Colonic mucosa (tissue), 4 donors: ENCODE results near the gene ARHGDIA. TPM values are rescaled to one million over a fixed set of nuclear protein-coding genes. Genes with fewer than 3 reads are reported as not detected.
A peak's percentile ranks its signal among the peaks of the same experiment; 100 is the strongest.

Experiments used
- DNase-seq: peaks from one replicate; pipeline ENCODE4 v3.0.0-alpha.2; 2020
- H3K27ac ChIP-seq: fragments of 200-600 bp; one replicate; pipeline ENCODE4 v1.8.0; 2021
- H3K27me3 ChIP-seq: fragments of 200-600 bp; one replicate; pipeline ENCODE4 v1.8.0; 2021
- H3K36me3 ChIP-seq: fragments of 200-600 bp; one replicate; pipeline ENCODE4 v1.8.0; 2021
- H3K4me1 ChIP-seq: fragments of 200-600 bp; one replicate; pipeline ENCODE4 v1.8.0; 2021; ENCODE audit warnings: mild to moderate bottlenecking
- H3K4me3 ChIP-seq: fragments of 200-600 bp; one replicate; pipeline ENCODE4 v1.8.0; 2021
- H3K9ac ChIP-seq, 2 donors: one replicate each; pipeline ENCODE4 v1.7.0; 2013; ENCODE audit warnings: control low read depth in 2 of 2, low read depth in 2 of 2, low read length in 2 of 2
- H3K9me3 ChIP-seq: fragments of 200-600 bp; one replicate; pipeline ENCODE4 v1.8.0; 2021
- intact Hi-C: fragments of 100-400 bp; cut with DNase I; formaldehyde crosslinking; loops from one replicate; pipeline ENCODE4 v1.14.1; 2022
- total RNA-seq, 2 donors: library from RNA; stranded (reverse); fragmentation: NEBNext Ultra II Directional in 1 of 2; extraction: Animal tissue kit (Norgen Biotek cat#: 25700) in 1 of 2; gene quantifications; one replicate each; pipeline ENCODE4 v1.2.1, GENCODE V29; 2021
- TF ChIP-seq, protein P1 (sequence below): fragments of 200-600 bp; IDR thresholded peaks from one replicate; pipeline ENCODE4 v1.8.0; 2022; ENCODE audit warnings: antibody characterized with exemption, mild to moderate bottlenecking
- donor health status: healthy.
- donor health status: DM: no; HTN: no; CAD: no.
- donor health status: DM: no; HTN: no; CAD: no.

Gene ARHGDIA
- total RNA-seq, 2 donors from 2014 or later: 407 to 546 TPM

DNA sequence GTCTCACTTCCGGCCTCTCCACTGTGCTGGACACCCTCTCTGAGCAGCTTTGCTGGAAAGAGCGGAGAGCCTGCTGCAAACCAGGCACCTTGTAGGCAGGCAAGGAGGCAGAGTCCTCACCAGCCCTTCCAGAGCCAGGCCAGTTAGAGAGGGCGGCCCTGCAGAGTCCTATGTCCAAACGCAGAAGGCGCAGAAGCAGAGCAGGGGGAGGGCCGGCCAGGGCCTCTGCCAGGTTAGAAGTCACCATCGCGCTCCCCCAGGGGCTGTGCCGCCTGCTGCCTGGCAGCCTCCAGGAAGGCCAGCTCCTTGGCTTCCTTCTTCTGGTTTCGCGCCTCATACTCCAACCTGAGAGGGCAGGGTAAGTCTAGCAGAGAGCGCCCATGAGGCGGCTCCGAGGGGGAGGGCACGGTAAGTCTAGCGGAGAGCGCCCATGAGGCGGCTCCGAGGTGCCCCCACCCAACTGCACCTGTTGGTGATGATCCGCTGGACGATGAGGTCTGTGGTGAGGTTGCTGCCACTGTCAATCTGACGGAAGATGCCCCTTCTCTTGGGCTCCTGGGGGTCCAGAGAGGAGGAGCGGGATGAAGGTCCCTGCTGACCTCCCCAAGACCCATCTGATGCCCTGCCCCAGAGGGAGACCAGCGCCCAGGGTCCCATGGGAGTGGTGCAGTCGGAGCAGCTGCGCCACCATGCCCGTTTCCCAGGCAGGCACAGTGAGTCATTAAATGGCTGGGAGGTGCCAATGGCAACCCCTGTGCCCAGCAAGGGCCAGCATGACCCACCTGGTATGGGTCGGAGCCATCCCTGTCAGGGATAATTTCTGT lies 33.7 kb upstream of the ARHGDIA start:
- Histone ChIP-seq H3K9me3 (no peaks in the 10 kb centered on the region), H3K4me3 (no peak overlapping the region), H3K27me3 (peaks cover 4% of the 10 kb centered on the region), H3K9ac (no peak overlapping the region), H3K36me3 (no peaks in the 10 kb centered on the region), H3K27ac (no peak overlapping the region), H3K4me1 (no peaks in the 10 kb centered on the region)
- TF ChIP-seq, protein P1, sequence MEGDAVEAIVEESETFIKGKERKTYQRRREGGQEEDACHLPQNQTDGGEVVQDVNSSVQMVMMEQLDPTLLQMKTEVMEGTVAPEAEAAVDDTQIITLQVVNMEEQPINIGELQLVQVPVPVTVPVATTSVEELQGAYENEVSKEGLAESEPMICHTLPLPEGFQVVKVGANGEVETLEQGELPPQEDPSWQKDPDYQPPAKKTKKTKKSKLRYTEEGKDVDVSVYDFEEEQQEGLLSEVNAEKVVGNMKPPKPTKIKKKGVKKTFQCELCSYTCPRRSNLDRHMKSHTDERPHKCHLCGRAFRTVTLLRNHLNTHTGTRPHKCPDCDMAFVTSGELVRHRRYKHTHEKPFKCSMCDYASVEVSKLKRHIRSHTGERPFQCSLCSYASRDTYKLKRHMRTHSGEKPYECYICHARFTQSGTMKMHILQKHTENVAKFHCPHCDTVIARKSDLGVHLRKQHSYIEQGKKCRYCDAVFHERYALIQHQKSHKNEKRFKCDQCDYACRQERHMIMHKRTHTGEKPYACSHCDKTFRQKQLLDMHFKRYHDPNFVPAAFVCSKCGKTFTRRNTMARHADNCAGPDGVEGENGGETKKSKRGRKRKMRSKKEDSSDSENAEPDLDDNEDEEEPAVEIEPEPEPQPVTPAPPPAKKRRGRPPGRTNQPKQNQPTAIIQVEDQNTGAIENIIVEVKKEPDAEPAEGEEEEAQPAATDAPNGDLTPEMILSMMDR: no peak
- no peak for DNase-seq
- intact Hi-C loops: no loop called here

DNA sequence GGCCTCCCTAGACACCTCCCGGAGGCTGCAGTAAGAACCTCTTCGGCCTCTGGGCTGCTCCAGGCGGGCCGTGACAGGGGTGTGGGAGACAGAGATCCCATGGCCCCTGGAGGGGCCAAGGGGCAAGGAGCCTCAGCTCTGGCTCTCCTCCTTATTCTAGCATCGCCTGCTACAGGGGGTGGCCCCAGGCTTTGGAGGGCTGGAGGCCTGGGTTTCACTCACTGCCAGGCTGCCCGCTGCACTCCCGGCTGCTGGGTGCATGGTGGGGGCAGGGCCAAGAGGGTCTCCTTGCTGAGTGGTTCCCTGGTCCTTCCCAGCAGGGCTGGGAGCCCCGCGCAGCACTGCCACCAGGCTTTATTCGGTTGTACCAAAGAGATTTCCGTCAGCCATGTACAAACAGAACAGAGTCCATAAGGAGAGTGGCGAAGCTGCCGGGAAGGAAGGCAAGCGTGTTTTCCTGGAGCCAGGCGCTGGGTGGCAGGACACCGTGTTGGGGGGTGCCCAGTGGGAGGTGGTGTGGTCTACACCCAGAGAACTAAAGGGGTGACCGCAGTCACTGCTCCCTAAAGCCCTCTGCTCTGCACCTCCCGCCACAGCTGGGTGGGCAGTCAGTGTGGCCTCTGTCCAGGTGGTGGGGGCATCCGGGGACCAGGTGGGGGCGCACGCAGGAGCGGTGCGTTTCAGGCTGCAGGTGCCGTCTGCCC lies 32.9 kb upstream of the ARHGDIA start:
- Histone ChIP-seq H3K4me3 (no peak overlapping the region), H3K9ac (no peak overlapping the region), H3K36me3 (no peaks in the 10 kb centered on the region), H3K9me3 (no peaks in the 10 kb centered on the region), H3K27ac (no peak overlapping the region), H3K4me1 (no peaks in the 10 kb centered on the region), H3K27me3 (peaks cover 4% of the 10 kb centered on the region)
- no peak for DNase-seq
- TF ChIP-seq, protein P1: no peak
- intact Hi-C loops: no loop called here

DNA sequence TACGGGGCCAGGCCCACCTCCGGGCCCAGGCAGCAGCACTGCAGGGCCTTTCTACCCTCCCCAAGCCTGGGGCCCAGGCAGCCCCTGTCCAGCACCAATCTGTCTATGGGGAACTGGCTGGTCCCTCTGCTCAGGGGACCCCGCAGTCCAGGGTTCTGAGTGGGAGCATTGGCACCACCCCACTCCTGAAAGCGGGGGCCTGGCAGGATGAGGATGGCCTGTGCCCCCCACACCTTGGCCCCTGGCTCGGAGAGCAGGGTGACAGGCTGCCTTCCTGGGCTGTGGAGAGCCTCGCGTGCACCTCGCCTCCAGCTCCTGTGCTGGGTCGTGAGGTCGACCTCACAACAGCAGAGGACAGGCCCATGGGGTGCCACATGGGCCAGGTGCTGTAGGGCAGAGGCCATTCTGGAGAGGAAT lies 32.3 kb upstream of the ARHGDIA start:
- no peaks in the 10 kb centered on the region for H3K36me3 ChIP-seq
- no peaks in the 10 kb centered on the region for H3K4me1 ChIP-seq
- H3K27ac ChIP-seq: no peak overlapping the region
- H3K27me3 ChIP-seq: peaks cover 4% of the 10 kb centered on the region
- no peak for DNase-seq
- intact Hi-C loops: no loop called here
- no peak overlapping the region for H3K4me3 ChIP-seq
- TF ChIP-seq, protein P1: no peak
- no peak overlapping the region for H3K9ac ChIP-seq
- no peaks in the 10 kb centered on the region for H3K9me3 ChIP-seq

DNA sequence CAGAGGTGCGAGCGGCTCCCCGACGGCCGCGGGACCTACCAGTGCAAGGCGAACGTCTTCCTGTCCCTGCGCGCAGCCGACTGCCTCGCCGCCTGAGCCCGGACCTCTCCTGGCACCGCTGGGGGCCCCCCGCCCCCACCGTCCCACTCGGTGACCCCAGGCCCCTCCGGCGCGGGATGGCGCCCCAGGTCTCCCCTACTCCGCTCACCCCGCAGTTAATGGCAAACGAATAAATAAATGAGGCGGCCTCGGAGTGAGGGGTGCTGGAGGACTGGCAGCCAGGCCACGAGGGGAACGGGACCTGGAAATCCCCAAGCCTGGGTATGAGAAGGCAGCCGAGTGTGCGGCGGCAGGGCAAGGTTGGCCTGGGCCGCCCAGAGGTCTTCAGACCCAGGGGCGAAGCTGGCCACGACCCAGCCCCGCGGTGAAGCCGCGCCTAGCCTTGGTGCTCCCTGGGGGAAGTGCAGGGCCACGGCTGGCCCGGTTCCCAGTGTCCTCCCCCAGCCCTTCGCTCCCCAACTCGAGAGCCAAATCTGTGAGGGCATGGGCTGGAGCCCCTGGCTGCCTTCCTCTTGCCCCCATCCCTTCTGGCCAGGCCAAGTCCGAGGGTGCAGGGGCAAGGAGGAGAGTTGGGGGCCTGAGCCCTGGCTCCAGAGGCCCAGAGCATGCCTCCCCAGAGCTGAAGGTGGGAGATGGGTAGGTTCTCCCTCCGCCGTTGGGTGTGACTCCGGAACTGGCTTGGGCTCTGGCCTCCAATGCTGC lies 31.7 kb upstream of the ARHGDIA start:
- peaks cover 4% of the 10 kb centered on the region for H3K27me3 ChIP-seq
- no peak overlapping the region for H3K9ac ChIP-seq
- intact Hi-C loops: no loop called here
- H3K27ac ChIP-seq: no peak overlapping the region
- no peaks in the 10 kb centered on the region for H3K9me3 ChIP-seq
- DNase-seq: no peak
- H3K4me3 ChIP-seq: peak overlapping the region; percentile 28
- no peaks in the 10 kb centered on the region for H3K36me3 ChIP-seq
- H3K4me1 ChIP-seq: no peaks in the 10 kb centered on the region
- TF ChIP-seq, protein P1: no peak

DNA sequence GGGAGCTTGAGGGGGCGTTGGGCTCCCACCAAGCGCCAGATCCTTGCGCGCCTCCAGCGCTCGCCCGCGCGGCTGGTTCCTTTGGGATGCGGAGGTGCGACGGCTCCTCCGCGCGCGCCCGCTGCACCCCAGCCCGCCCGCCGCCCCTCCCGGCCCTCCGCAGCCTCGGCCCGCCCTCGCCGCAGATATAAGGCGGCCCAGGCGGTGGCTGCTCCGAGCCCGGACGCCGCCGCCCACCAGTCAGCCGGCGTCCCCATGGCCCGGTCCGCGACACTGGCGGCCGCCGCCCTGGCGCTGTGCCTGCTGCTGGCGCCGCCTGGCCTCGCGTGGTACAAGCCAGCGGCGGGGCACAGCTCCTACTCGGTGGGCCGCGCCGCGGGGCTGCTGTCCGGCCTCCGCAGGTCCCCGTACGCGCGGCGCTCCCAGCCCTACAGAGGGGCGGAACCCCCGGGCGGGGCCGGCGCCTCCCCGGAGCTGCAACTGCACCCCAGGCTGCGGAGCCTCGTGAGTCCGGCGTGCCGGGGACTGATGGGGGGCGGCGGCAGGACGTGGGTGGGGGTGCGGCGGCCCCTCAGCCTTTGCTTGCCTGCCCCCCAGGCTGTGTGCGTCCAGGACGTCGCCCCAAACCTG lies 31.0 kb upstream of the ARHGDIA start, which contains the start of gene NPB:
Gene NPB, plus strand, starts transcription at position 216 of the 630 bp plus-strand sequence. Its CDS starts 40 bp downstream, at position 256.
- H3K36me3 ChIP-seq: no peaks in the 10 kb centered on the region
- intact Hi-C loops: no loop called here
- DNase-seq: no peak

More for the DNA sequence above, 31.0 kb upstream of the ARHGDIA start, which contains the start of gene NPB:
- H3K4me1 ChIP-seq: no peaks in the 10 kb centered on the region
- H3K9ac ChIP-seq: peak within 1 kb of the TSS in 1 of 2 donors; percentile 3
- H3K4me3 ChIP-seq: peak within 1 kb of the TSS; percentile 28
- H3K27me3 ChIP-seq: peaks cover 4% of the 10 kb centered on the region
- TF ChIP-seq, protein P1: no peak
- no peak within 1 kb of the TSS for H3K27ac ChIP-seq
- H3K9me3 ChIP-seq: no peaks in the 10 kb centered on the region
